GM12878 (cell line): ENCODE results near the gene TACC2.

Source experiments
- CHD2 ChIP-seq: IDR thresholded peaks from 2 replicates; pipeline ENCODE4 v1.6.1; 2011; ENCODE audit warnings: low read depth, low read length, improper control_type of control experiment, borderline replicate concordance
- CUX1 ChIP-seq: IDR thresholded peaks from 2 replicates; pipeline ENCODE4 v1.6.1; 2012; ENCODE audit warnings: improper control_type of control experiment, low read depth, low read length; ENCODE audit not compliant: insufficient replicate concordance
- GABPA ChIP-seq: IDR thresholded peaks from 2 replicates; pipeline ENCODE4 v1.6.1; 2014; ENCODE audit warnings: antibody characterized with exemption, low read depth, mild to moderate bottlenecking, inconsistent platforms
- MAX ChIP-seq: IDR thresholded peaks from 2 replicates; pipeline ENCODE4 v1.6.1; 2012; ENCODE audit warnings: low read depth, low read length, improper control_type of control experiment
- RAD21 ChIP-seq: IDR thresholded peaks from 2 replicates; pipeline ENCODE4 v1.6.1; 2011; ENCODE audit warnings: mild to moderate bottlenecking, low read depth, low read length, moderate library complexity; ENCODE audit not compliant: insufficient read depth
- RFX5 ChIP-seq: IDR thresholded peaks from 2 replicates; pipeline ENCODE4 v1.6.1; 2011; ENCODE audit warnings: low read depth, low read length, improper control_type of control experiment
- SPI1 ChIP-seq: IDR thresholded peaks from 2 replicates; pipeline ENCODE4 v1.6.1; 2011; ENCODE audit warnings: low read depth, mild to moderate bottlenecking, low read length, moderate library complexity, borderline replicate concordance; ENCODE audit not compliant: insufficient read depth
- ZNF384 ChIP-seq: IDR thresholded peaks from 2 replicates; pipeline ENCODE4 v1.6.1; 2012; ENCODE audit warnings: low read depth, mild to moderate bottlenecking, low read length, improper control_type of control experiment, borderline replicate concordance

- TF ChIP-seq SPI1 (no peak), CHD2 (no peak), CUX1 (no peak), MAX (no peak), GABPA (no peak), ZNF384 (no peak), RAD21 (no peak), RFX5 (no peak)
Measured at GRCh38 chr10:122050811-122051210, 61.8 kb downstream of the TACC2 start.
